GM12878 (cell line): ENCODE results near the gene ZNF214. TPM values are rescaled to one million over a fixed set of nuclear protein-coding genes. Genes with fewer than 3 reads are reported as not detected.
"Not testable (repeated sequence)": the region's sequence is repeated elsewhere in the genome, so short reads cannot be mapped to it uniquely, and the experiment has no call there.

ENCODE experiments used
- ATAC-seq: fragments of 200-7000 bp; cut with Tn5 transposase; 3 replicates; pipeline ENCODE4 v1.9.1; 2020; ENCODE audit warnings: mild to moderate bottlenecking, moderate library complexity
- BruUV-seq: library from RNA; stranded (reverse); fragments of 400-500 nt; replicated peaks from 2 replicates; lab custom pipeline; 2021; lab: Mats Ljungman, UMichigan
- CTCF ChIA-PET: fragments of 300-600 bp; sonication (Branson Sonifier 250); formaldehyde crosslinking; extraction: SDS; loops from one replicate; lab custom pipeline; 2021; ENCODE audit warnings: inconsistent platforms; lab: Yijun Ruan, JAX
- POLR2A ChIA-PET: fragments of 350-600 bp; formaldehyde crosslinking; extraction: SDS; loops from one replicate; lab custom pipeline; 2021; ENCODE audit warnings: inconsistent platforms; lab: Charles Lee
- RAD21 ChIA-PET: fragments of 300-600 bp; sonication (Branson Sonifier 250); formaldehyde crosslinking; loops from one replicate; lab custom pipeline; 2023; ENCODE audit warnings: antibody characterized with exemption; ENCODE audit not compliant: unreplicated experiment; lab: Charles Lee
- SMC1A ChIA-PET: fragments of 300-600 bp; sonication (Branson Sonifier 250); formaldehyde crosslinking; loops from one replicate; lab custom pipeline; 2023; ENCODE audit not compliant: unreplicated experiment, uncharacterized antibody; lab: Charles Lee
- DNase-seq: peaks from one replicate; pipeline ENCODE4 v3.0.0-alpha.2; 2011; ENCODE audit warnings: low read depth, low spot score
- FAIRE-seq: peaks from 3 replicates; lab custom pipeline; 2011; peaks lifted over from hg19 to GRCh38; lab: Jason Lieb, UNC
- H2AFZ ChIP-seq: 2 replicates; pipeline ENCODE4 v1.6.0; 2011; ENCODE audit warnings: low read depth, low read length, control low read depth; ENCODE audit not compliant: control insufficient read depth
- H3K27ac ChIP-seq: 2 replicates; pipeline ENCODE4 v1.5.1; 2011; ENCODE audit warnings: control low read depth; ENCODE audit not compliant: control insufficient read depth, insufficient read depth
- H3K27me3 ChIP-seq, 2 experiments: replicated peaks in 1 of 2; 2 replicates each; pipeline versions ENCODE4 v1.6.0 to v1.6.1; 2011; ENCODE audit warnings: low read length in 1 of 2; ENCODE audit not compliant: control insufficient read depth in 2 of 2, insufficient read depth in 2 of 2
- H3K36me3 ChIP-seq, 2 experiments: 2 replicates each; pipeline ENCODE4 v1.5.1; 2011; ENCODE audit warnings: low read length in 1 of 2; ENCODE audit not compliant: control insufficient read depth in 2 of 2, insufficient read depth in 2 of 2
- H3K4me1 ChIP-seq: 2 replicates; pipeline ENCODE4 v1.6.1; 2011; ENCODE audit warnings: mild to moderate bottlenecking, low read length, moderate library complexity, mixed read lengths; ENCODE audit not compliant: control insufficient read depth, insufficient read depth
- H3K4me2 ChIP-seq: 2 replicates; pipeline ENCODE4 v1.6.0; 2011; ENCODE audit warnings: control low read depth; ENCODE audit not compliant: control insufficient read depth, insufficient read depth
- H3K4me3 ChIP-seq: fragments of 200-600 bp; sonication (generic); 2 replicates; pipeline ENCODE4 v1.5.1; 2016
- H3K79me2 ChIP-seq: 2 replicates; pipeline ENCODE4 v1.6.0; 2011; ENCODE audit warnings: low read length; ENCODE audit not compliant: control insufficient read depth, insufficient read depth
- H3K9ac ChIP-seq: 2 replicates; pipeline ENCODE4 v1.8.0; 2011; ENCODE audit warnings: low read length, control low read depth, mixed read lengths; ENCODE audit not compliant: control insufficient read depth, insufficient read depth
- H3K9me3 ChIP-seq: replicated peaks from 3 replicates; pipeline ENCODE4 v1.5.1; 2011; ENCODE audit warnings: mild to moderate bottlenecking, low read length; ENCODE audit not compliant: control insufficient read depth, insufficient read depth
- H4K20me1 ChIP-seq: 2 replicates; pipeline ENCODE4 v1.6.0; 2011; ENCODE audit not compliant: control insufficient read depth, insufficient read depth
- WGBS: methylation state at CpG from one replicate; pipeline ENCODE4 v1.1.6; 2016; ENCODE audit warnings: low lambda C conversion rate; ENCODE audit not compliant: insufficient replicate concordance, insufficient coverage; ENCODE audit errors: missing lambda C conversion rate; 5-methylcytosine and 5-hydroxymethylcytosine counted together
- in situ Hi-C: fragments of 300-500 bp; cut with MboI; formaldehyde crosslinking; loops from 9 replicates; pipeline ENCODE4 v1.14.3; 2018; ENCODE audit warnings: mixed read lengths
- intact Hi-C: fragments of 100-400 bp; cut with micrococcal nuclease; formaldehyde crosslinking; loops from one replicate; pipeline ENCODE4 v1.14.2; 2022; ENCODE audit not compliant: unreplicated experiment
- polyA plus RNA-seq, 11 experiments: library from polyadenylated mRNA; depleted of rRNA in 4 of 11; unstranded in 6 of 11; stranded (reverse) in 5 of 11; fragments of >200 nt; fragmentation: Nextera tagmentation in 4 of 11; fragmentation: Illumina TruSeq in 1 of 11; extraction: Ambion mirVana in 4 of 11; extraction: Trizol in 1 of 11; gene quantifications; 1 replicate in 1 of 11; 2 replicates in 10 of 11; pipeline versions ENCODE4 v1.2.1 to v1.2.3, GENCODE V29; 2011 to 2016; ENCODE audit warnings: inconsistent platforms in 2 of 11, missing spikeins in 2 of 11, low read depth in 1 of 11
- total RNA-seq, 4 experiments: library from RNA; depleted of rRNA in 3 of 4; stranded (reverse); fragments of >200 nt in 3 of 4; fragmentation: Illumina TruSeq in 1 of 4; extraction: Trizol in 1 of 4; gene quantifications; 2 replicates each; pipeline versions ENCODE4 v1.2.1 to v1.2.3, GENCODE V29; 2013 to 2021
- TF ChIP-seq, protein P1 (sequence below): fragments of 450-650 bp; formaldehyde crosslinking; IDR thresholded peaks from 2 replicates; pipeline ENCODE4 v1.4.0; 2020; ENCODE audit warnings: mild to moderate bottlenecking, moderate library complexity

Gene ZNF214
- total and polyA plus RNA-seq, 10 of the 15 experiments (the other 5 are each of a cell fraction or from before 2014, with no cell fraction given), result 0.18 TPM; not detected in 9

- TF ChIP-seq, protein P1, sequence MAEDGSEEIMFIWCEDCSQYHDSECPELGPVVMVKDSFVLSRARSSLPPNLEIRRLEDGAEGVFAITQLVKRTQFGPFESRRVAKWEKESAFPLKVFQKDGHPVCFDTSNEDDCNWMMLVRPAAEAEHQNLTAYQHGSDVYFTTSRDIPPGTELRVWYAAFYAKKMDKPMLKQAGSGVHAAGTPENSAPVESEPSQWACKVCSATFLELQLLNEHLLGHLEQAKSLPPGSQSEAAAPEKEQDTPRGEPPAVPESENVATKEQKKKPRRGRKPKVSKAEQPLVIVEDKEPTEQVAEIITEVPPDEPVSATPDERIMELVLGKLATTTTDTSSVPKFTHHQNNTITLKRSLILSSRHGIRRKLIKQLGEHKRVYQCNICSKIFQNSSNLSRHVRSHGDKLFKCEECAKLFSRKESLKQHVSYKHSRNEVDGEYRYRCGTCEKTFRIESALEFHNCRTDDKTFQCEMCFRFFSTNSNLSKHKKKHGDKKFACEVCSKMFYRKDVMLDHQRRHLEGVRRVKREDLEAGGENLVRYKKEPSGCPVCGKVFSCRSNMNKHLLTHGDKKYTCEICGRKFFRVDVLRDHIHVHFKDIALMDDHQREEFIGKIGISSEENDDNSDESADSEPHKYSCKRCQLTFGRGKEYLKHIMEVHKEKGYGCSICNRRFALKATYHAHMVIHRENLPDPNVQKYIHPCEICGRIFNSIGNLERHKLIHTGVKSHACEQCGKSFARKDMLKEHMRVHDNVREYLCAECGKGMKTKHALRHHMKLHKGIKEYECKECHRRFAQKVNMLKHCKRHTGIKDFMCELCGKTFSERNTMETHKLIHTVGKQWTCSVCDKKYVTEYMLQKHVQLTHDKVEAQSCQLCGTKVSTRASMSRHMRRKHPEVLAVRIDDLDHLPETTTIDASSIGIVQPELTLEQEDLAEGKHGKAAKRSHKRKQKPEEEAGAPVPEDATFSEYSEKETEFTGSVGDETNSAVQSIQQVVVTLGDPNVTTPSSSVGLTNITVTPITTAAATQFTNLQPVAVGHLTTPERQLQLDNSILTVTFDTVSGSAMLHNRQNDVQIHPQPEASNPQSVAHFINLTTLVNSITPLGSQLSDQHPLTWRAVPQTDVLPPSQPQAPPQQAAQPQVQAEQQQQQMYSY (CRISPR knock-in tag), result no peak
Measured at GRCh38 chr11:6962141-6962540, 58.0 kb downstream of the ZNF214 start (continued).

- SMC1A ChIA-PET, H3K4me1 ChIP-seq, BruUV-seq, H3K4me3 ChIP-seq, DNase-seq, FAIRE-seq, intact Hi-C loops, POLR2A ChIA-PET, H3K9me3 ChIP-seq, H3K79me2 ChIP-seq, RAD21 ChIA-PET, CTCF ChIA-PET, H2AFZ ChIP-seq, H3K27me3 ChIP-seq, H4K20me1 ChIP-seq, ATAC-seq, in situ Hi-C loops, H3K4me2 ChIP-seq, H3K9ac ChIP-seq, H3K27ac ChIP-seq, H3K36me3 ChIP-seq: not testable (repeated sequence)
- WGBS, result 46% methylated on average over 7 of the region's 10 CpGs
Measured at GRCh38 chr11:6954248-6954647, 65.9 kb downstream of the ZNF214 start.

Other genes with a start within 250 kb of the ZNF214 start
Only the 7 nearest of the 12 such genes appear.
- not detected in 2 replicates for gene OR10A2, start 157.3 kb downstream of the ZNF214 start, total RNA-seq (2014; rRNA removed)
- gene OR10A2, start 157.3 kb downstream of the ZNF214 start, total RNA-seq (2014; rRNA removed; fragmentation: Illumina TruSeq; extraction: Trizol), result not detected in 2 replicates
- gene OR10A2, start 157.3 kb downstream of the ZNF214 start, total RNA-seq (2021), result not detected in 2 replicates
- gene OR10A2, start 157.3 kb downstream of the ZNF214 start, polyA plus RNA-seq (2011; rRNA removed), result not detected in 2 replicates
- gene OR10A2, start 157.3 kb downstream of the ZNF214 start, polyA plus RNA-seq (2014; fragmentation: Illumina TruSeq; extraction: Trizol), result not detected in 2 replicates
- gene OR10A2, start 157.3 kb downstream of the ZNF214 start, polyA plus RNA-seq (2014; fragmentation: Nextera tagmentation; extraction: Ambion mirVana), result not detected
- gene OR10A2, start 157.3 kb downstream of the ZNF214 start, polyA plus RNA-seq (2014; rRNA removed), result not detected in 2 replicates
- under 1 TPM; 0.04 to 0.06 TPM for gene OR10A2, start 157.3 kb downstream of the ZNF214 start, polyA plus RNA-seq (2016; fragmentation: Nextera tagmentation; extraction: Ambion mirVana)
- not detected in 2 replicates for gene OR10A4, start 143.7 kb downstream of the ZNF214 start, total RNA-seq (2014; rRNA removed)
- gene OR10A4, start 143.7 kb downstream of the ZNF214 start, total RNA-seq (2014; rRNA removed; fragmentation: Illumina TruSeq; extraction: Trizol), result not detected in 2 replicates
- gene OR10A4, start 143.7 kb downstream of the ZNF214 start, total RNA-seq (2021), result not detected in 2 replicates
- gene OR10A4, start 143.7 kb downstream of the ZNF214 start, polyA plus RNA-seq (2011; rRNA removed), result not detected in 2 replicates
- gene OR10A4, start 143.7 kb downstream of the ZNF214 start, polyA plus RNA-seq (2014; fragmentation: Illumina TruSeq; extraction: Trizol), result not detected in 2 replicates
- gene OR10A4, start 143.7 kb downstream of the ZNF214 start, polyA plus RNA-seq (2014; fragmentation: Nextera tagmentation; extraction: Ambion mirVana), result not detected
- not detected in 2 replicates for gene OR10A4, start 143.7 kb downstream of the ZNF214 start, polyA plus RNA-seq (2014; rRNA removed)
- not detected for gene OR10A4, start 143.7 kb downstream of the ZNF214 start, polyA plus RNA-seq (2016; fragmentation: Nextera tagmentation; extraction: Ambion mirVana)
- gene OR2D2, start 127.8 kb downstream of the ZNF214 start, total RNA-seq (2014; rRNA removed), result 0.11 TPM in 1 of 2 replicates, not detected in the other
- gene OR2D2, start 127.8 kb downstream of the ZNF214 start, total RNA-seq (2014; rRNA removed; fragmentation: Illumina TruSeq; extraction: Trizol), result 0.23 TPM in 1 of 2 replicates, not detected in the other
- not detected in 2 replicates for gene OR2D2, start 127.8 kb downstream of the ZNF214 start, total RNA-seq (2021)
- not detected in 2 replicates for gene OR2D2, start 127.8 kb downstream of the ZNF214 start, polyA plus RNA-seq (2011; rRNA removed)
- not detected in 2 replicates for gene OR2D2, start 127.8 kb downstream of the ZNF214 start, polyA plus RNA-seq (2014; fragmentation: Illumina TruSeq; extraction: Trizol)
- gene OR2D2, start 127.8 kb downstream of the ZNF214 start, polyA plus RNA-seq (2014; fragmentation: Nextera tagmentation; extraction: Ambion mirVana), result not detected
- not detected in 2 replicates for gene OR2D2, start 127.8 kb downstream of the ZNF214 start, polyA plus RNA-seq (2014; rRNA removed)
- gene OR2D2, start 127.8 kb downstream of the ZNF214 start, polyA plus RNA-seq (2016; fragmentation: Nextera tagmentation; extraction: Ambion mirVana), result not detected
- not detected in 2 replicates for gene OR2D3, start 99.3 kb downstream of the ZNF214 start, total RNA-seq (2014; rRNA removed)
- gene OR2D3, start 99.3 kb downstream of the ZNF214 start, total RNA-seq (2014; rRNA removed; fragmentation: Illumina TruSeq; extraction: Trizol), result not detected in 2 replicates
- not detected in 2 replicates for gene OR2D3, start 99.3 kb downstream of the ZNF214 start, total RNA-seq (2021)
- gene OR2D3, start 99.3 kb downstream of the ZNF214 start, polyA plus RNA-seq (2011; rRNA removed), result not detected in 2 replicates
- not detected in 2 replicates for gene OR2D3, start 99.3 kb downstream of the ZNF214 start, polyA plus RNA-seq (2014; fragmentation: Illumina TruSeq; extraction: Trizol)
- not detected for gene OR2D3, start 99.3 kb downstream of the ZNF214 start, polyA plus RNA-seq (2014; fragmentation: Nextera tagmentation; extraction: Ambion mirVana)
- gene OR2D3, start 99.3 kb downstream of the ZNF214 start, polyA plus RNA-seq (2014; rRNA removed), result not detected in 2 replicates
- gene OR2D3, start 99.3 kb downstream of the ZNF214 start, polyA plus RNA-seq (2016; fragmentation: Nextera tagmentation; extraction: Ambion mirVana), result under 1 TPM in 1 of 2 experiments, not detected in 1; 0.20 TPM
- 2.5 and 2.6 TPM in 2 replicates for gene ZNF215, start 93.9 kb downstream of the ZNF214 start, total RNA-seq (2014; rRNA removed)
- 2.4 and 3.1 TPM in 2 replicates for gene ZNF215, start 93.9 kb downstream of the ZNF214 start, total RNA-seq (2014; rRNA removed; fragmentation: Illumina TruSeq; extraction: Trizol)
- 1.9 and 2.4 TPM in 2 replicates for gene ZNF215, start 93.9 kb downstream of the ZNF214 start, total RNA-seq (2021)
- 3.7 and 4.7 TPM in 2 replicates for gene ZNF215, start 93.9 kb downstream of the ZNF214 start, polyA plus RNA-seq (2011; rRNA removed)
- 1.4 and 2.7 TPM in 2 replicates for gene ZNF215, start 93.9 kb downstream of the ZNF214 start, polyA plus RNA-seq (2014; fragmentation: Illumina TruSeq; extraction: Trizol)
- 1 to 10 TPM; 1.5 to 3.2 TPM for gene ZNF215, start 93.9 kb downstream of the ZNF214 start, polyA plus RNA-seq (2014; fragmentation: Nextera tagmentation; extraction: Ambion mirVana)
- 1.7 and 2.2 TPM in 2 replicates for gene ZNF215, start 93.9 kb downstream of the ZNF214 start, polyA plus RNA-seq (2014; rRNA removed)
- 1 to 10 TPM; 1.6 to 2.0 TPM for gene ZNF215, start 93.9 kb downstream of the ZNF214 start, polyA plus RNA-seq (2016; fragmentation: Nextera tagmentation; extraction: Ambion mirVana)
- 0.05 TPM in 1 of 2 replicates, not detected in the other for gene NLRP14, start 133 bp upstream of the ZNF214 start, total RNA-seq (2014; rRNA removed)
- gene NLRP14, start 133 bp upstream of the ZNF214 start, total RNA-seq (2014; rRNA removed; fragmentation: Illumina TruSeq; extraction: Trizol), result 0.04 and 0.09 TPM in 2 replicates
- 0.05 TPM in 1 of 2 replicates, not detected in the other for gene NLRP14, start 133 bp upstream of the ZNF214 start, total RNA-seq (2021)
- 0.12 and 0.19 TPM in 2 replicates for gene NLRP14, start 133 bp upstream of the ZNF214 start, polyA plus RNA-seq (2011; rRNA removed)
- 0.03 and 0.05 TPM in 2 replicates for gene NLRP14, start 133 bp upstream of the ZNF214 start, polyA plus RNA-seq (2014; fragmentation: Illumina TruSeq; extraction: Trizol)
- under 1 TPM; 0.02 to 0.04 TPM for gene NLRP14, start 133 bp upstream of the ZNF214 start, polyA plus RNA-seq (2014; fragmentation: Nextera tagmentation; extraction: Ambion mirVana)
- 0.04 TPM in 1 of 2 replicates, not detected in the other for gene NLRP14, start 133 bp upstream of the ZNF214 start, polyA plus RNA-seq (2014; rRNA removed)
- not detected for gene NLRP14, start 133 bp upstream of the ZNF214 start, polyA plus RNA-seq (2016; fragmentation: Nextera tagmentation; extraction: Ambion mirVana)
- gene RBMXL2, start 68.7 kb upstream of the ZNF214 start, total RNA-seq (2014; rRNA removed), result not detected in 2 replicates
- gene RBMXL2, start 68.7 kb upstream of the ZNF214 start, total RNA-seq (2014; rRNA removed; fragmentation: Illumina TruSeq; extraction: Trizol), result not detected in 2 replicates
- not detected in 2 replicates for gene RBMXL2, start 68.7 kb upstream of the ZNF214 start, total RNA-seq (2021)
- not detected in 2 replicates for gene RBMXL2, start 68.7 kb upstream of the ZNF214 start, polyA plus RNA-seq (2011; rRNA removed)
- not detected in 2 replicates for gene RBMXL2, start 68.7 kb upstream of the ZNF214 start, polyA plus RNA-seq (2014; fragmentation: Illumina TruSeq; extraction: Trizol)
- not detected for gene RBMXL2, start 68.7 kb upstream of the ZNF214 start, polyA plus RNA-seq (2014; fragmentation: Nextera tagmentation; extraction: Ambion mirVana)
- gene RBMXL2, start 68.7 kb upstream of the ZNF214 start, polyA plus RNA-seq (2014; rRNA removed), result not detected in 2 replicates
- gene RBMXL2, start 68.7 kb upstream of the ZNF214 start, polyA plus RNA-seq (2016; fragmentation: Nextera tagmentation; extraction: Ambion mirVana), result not detected